OCI-LY3 (cell line): Measurements from ENCODE around the gene PTPN21.

Experiments used
- H2AFZ ChIP-seq: fragments of 200-600, 300-600 bp; shearing (Covaris generic); 2 replicates; pipeline ENCODE4 v1.6.0; 2014; ENCODE audit warnings: antibody characterized with exemption, low read depth, low read length
- H3K27ac ChIP-seq: fragments of 200-600, 300-600 bp; sonication (generic); 2 replicates; pipeline ENCODE4 v1.5.1; 2014; ENCODE audit warnings: mild to moderate bottlenecking, low read length, moderate library complexity, mixed read lengths
- H3K27me3 ChIP-seq: fragments of 200-600, 300-600 bp; sonication (generic); 2 replicates; pipeline ENCODE4 v1.6.1; 2014; ENCODE audit warnings: low read depth, low read length, mixed read lengths
- H3K36me3 ChIP-seq: fragments of 200-600, 300-600 bp; sonication (generic); replicated peaks from 2 replicates; pipeline ENCODE3; 2014; ENCODE audit warnings: low read depth, low read length, mixed read lengths
- H3K4me1 ChIP-seq: fragments of 300-600, 200-600 bp; sonication (generic); 2 replicates; pipeline ENCODE4 v1.6.1; 2014; ENCODE audit warnings: low read length, mixed read lengths
- H3K4me2 ChIP-seq: fragments of 200-600, 300-600 bp; sonication (generic); 2 replicates; pipeline ENCODE4 v1.6.1; 2014; ENCODE audit warnings: low read length, mixed read lengths
- H3K4me3 ChIP-seq: fragments of 300-600, 200-600 bp; sonication (generic); 2 replicates; pipeline ENCODE4 v1.5.1; 2014; ENCODE audit warnings: antibody characterized with exemption, mild to moderate bottlenecking, low read length, moderate library complexity
- H3K79me2 ChIP-seq: fragments of 300-600, 200-600 bp; shearing (Covaris generic); 2 replicates; pipeline ENCODE4 v1.6.1; 2014; ENCODE audit warnings: mild to moderate bottlenecking, low read length, mixed read lengths
- H3K9ac ChIP-seq: fragments of 300-600, 200-600 bp; shearing (Covaris generic); 2 replicates; pipeline ENCODE4 v1.6.0; 2014; ENCODE audit warnings: mild to moderate bottlenecking, low read length, moderate library complexity
- H3K9me3 ChIP-seq: fragments of 200-600, 300-600 bp; shearing (Covaris generic); 2 replicates; pipeline ENCODE4 v1.6.1; 2014; ENCODE audit warnings: low read length, mixed read lengths; ENCODE audit not compliant: insufficient read depth
- H4K20me1 ChIP-seq: fragments of 200-600, 300-600 bp; sonication (generic); 2 replicates; pipeline ENCODE4 v1.6.1; 2016; ENCODE audit warnings: low read length, mixed read lengths; ENCODE audit not compliant: insufficient read depth
- EZH2phosphoT487 ChIP-seq: fragments of 200-600 bp; shearing (Covaris generic); IDR thresholded peaks from 2 replicates; pipeline ENCODE4 v1.6.1; 2018; ENCODE audit warnings: antibody characterized with exemption, mixed run types, low read depth
- TF ChIP-seq, protein P1 (sequence below): fragments of 200-600, 300-600 bp; sonication (generic); IDR thresholded peaks from 2 replicates; pipeline ENCODE4 v1.5.1; 2014; ENCODE audit warnings: antibody characterized with exemption, low read length, low read depth

PTPN21 gene

GRCh38 chr14:88562532-88562830, 7.7 kb upstream of the PTPN21 start:
- no peaks in the 10 kb centered on the region for H3K27me3 ChIP-seq
- peak overlapping the region; percentile 79 for H2AFZ ChIP-seq
- no peaks in the 10 kb centered on the region for H4K20me1 ChIP-seq
- H3K79me2 ChIP-seq = peaks cover 23% of the 10 kb centered on the region
- H3K36me3 ChIP-seq = peaks cover 9% of the 10 kb centered on the region
- H3K4me1 ChIP-seq = peaks cover 13% of the 10 kb centered on the region
- peak overlapping the region; percentile 96 for H3K4me3 ChIP-seq
- H3K4me2 ChIP-seq = peak overlapping the region; percentile 93
- peak overlapping the region; percentile 91 for H3K9ac ChIP-seq
- no peaks in the 10 kb centered on the region for H3K9me3 ChIP-seq
- no peak overlapping the region for H3K27ac ChIP-seq
- TF ChIP-seq EZH2phosphoT487 = no peak
- TF ChIP-seq, protein P1, sequence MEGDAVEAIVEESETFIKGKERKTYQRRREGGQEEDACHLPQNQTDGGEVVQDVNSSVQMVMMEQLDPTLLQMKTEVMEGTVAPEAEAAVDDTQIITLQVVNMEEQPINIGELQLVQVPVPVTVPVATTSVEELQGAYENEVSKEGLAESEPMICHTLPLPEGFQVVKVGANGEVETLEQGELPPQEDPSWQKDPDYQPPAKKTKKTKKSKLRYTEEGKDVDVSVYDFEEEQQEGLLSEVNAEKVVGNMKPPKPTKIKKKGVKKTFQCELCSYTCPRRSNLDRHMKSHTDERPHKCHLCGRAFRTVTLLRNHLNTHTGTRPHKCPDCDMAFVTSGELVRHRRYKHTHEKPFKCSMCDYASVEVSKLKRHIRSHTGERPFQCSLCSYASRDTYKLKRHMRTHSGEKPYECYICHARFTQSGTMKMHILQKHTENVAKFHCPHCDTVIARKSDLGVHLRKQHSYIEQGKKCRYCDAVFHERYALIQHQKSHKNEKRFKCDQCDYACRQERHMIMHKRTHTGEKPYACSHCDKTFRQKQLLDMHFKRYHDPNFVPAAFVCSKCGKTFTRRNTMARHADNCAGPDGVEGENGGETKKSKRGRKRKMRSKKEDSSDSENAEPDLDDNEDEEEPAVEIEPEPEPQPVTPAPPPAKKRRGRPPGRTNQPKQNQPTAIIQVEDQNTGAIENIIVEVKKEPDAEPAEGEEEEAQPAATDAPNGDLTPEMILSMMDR = no peak; the same call in 1 of the 2 replicates

- H3K79me2 ChIP-seq = peaks cover 20% of the 10 kb centered on the region
- no peak overlapping the region for H2AFZ ChIP-seq
- TF ChIP-seq EZH2phosphoT487 = no peak
- TF ChIP-seq, protein P1 = peak; percentile 45
- no peaks in the 10 kb centered on the region for H3K9me3 ChIP-seq
- no peak overlapping the region for H3K27ac ChIP-seq
- H4K20me1 ChIP-seq = no peaks in the 10 kb centered on the region
- H3K4me3 ChIP-seq = no peak overlapping the region
- H3K27me3 ChIP-seq = peaks cover 22% of the 10 kb centered on the region
- no peak overlapping the region for H3K4me2 ChIP-seq
- H3K36me3 ChIP-seq = no peaks in the 10 kb centered on the region
- H3K9ac ChIP-seq = no peak overlapping the region
- H3K4me1 ChIP-seq = peaks cover 17% of the 10 kb centered on the region
Observed at GRCh38 chr14:88559852-88560251, 5.0 kb upstream of the PTPN21 start.

- Histone ChIP-seq H3K9ac (no peak overlapping the region), H3K27me3 (peaks cover 40% of the 10 kb centered on the region), H3K4me3 (no peak overlapping the region), H3K36me3 (no peaks in the 10 kb centered on the region), H3K27ac (no peak overlapping the region), H4K20me1 (no peaks in the 10 kb centered on the region), H3K4me2 (no peak overlapping the region), H3K79me2 (no peaks in the 10 kb centered on the region), H3K4me1 (peaks cover 9% of the 10 kb centered on the region), H3K9me3 (no peaks in the 10 kb centered on the region), H2AFZ (no peak overlapping the region)
- TF ChIP-seq, protein P1 = no peak
- no peak for TF ChIP-seq EZH2phosphoT487
Observed at GRCh38 chr14:88556581-88556980, 1.8 kb upstream of the PTPN21 start.

GRCh38 chr14:88553886-88554456, 836 bp downstream of the PTPN21 start:
- H3K4me2 ChIP-seq = peak overlapping the region; percentile 100
- H3K79me2 ChIP-seq = no peaks in the 10 kb centered on the region

More at GRCh38 chr14:88553886-88554456, 836 bp downstream of the PTPN21 start:
- Histone ChIP-seq H3K36me3 (no peaks in the 10 kb centered on the region), H3K4me1 (peaks cover 9% of the 10 kb centered on the region), H3K27me3 (peaks cover 40% of the 10 kb centered on the region), H3K9me3 (no peaks in the 10 kb centered on the region), H3K4me3 (peak overlapping the region; percentile 100), H3K27ac (no peak overlapping the region), H4K20me1 (no peaks in the 10 kb centered on the region), H2AFZ (peak overlapping the region; percentile 82), H3K9ac (peak overlapping the region; percentile 66)
- TF ChIP-seq, protein P1 = no peak
- no peak; the same call in 1 of the 2 replicates for TF ChIP-seq EZH2phosphoT487
